ENCODE data around the gene RMDN2.

GRCh38 chr2:37878536-37878935 is 46.6 kb upstream of the RMDN2 start:
- TF ChIP-seq POLR2AphosphoS5 (IDR thresholded peaks at IDR 0.05) (no peak), POLR2A (IDR thresholded peaks at IDR 0.05) (no peak)

Data from breast epithelium (tissue), 3 donors.